ENCODE results near the gene C1orf232. TPM values are rescaled to one million over a fixed set of nuclear protein-coding genes. Genes with fewer than 3 reads are reported as not detected.

C1orf232 gene
- total RNA-seq, 1 experiment from 2014 or later = not detected

DNA sequence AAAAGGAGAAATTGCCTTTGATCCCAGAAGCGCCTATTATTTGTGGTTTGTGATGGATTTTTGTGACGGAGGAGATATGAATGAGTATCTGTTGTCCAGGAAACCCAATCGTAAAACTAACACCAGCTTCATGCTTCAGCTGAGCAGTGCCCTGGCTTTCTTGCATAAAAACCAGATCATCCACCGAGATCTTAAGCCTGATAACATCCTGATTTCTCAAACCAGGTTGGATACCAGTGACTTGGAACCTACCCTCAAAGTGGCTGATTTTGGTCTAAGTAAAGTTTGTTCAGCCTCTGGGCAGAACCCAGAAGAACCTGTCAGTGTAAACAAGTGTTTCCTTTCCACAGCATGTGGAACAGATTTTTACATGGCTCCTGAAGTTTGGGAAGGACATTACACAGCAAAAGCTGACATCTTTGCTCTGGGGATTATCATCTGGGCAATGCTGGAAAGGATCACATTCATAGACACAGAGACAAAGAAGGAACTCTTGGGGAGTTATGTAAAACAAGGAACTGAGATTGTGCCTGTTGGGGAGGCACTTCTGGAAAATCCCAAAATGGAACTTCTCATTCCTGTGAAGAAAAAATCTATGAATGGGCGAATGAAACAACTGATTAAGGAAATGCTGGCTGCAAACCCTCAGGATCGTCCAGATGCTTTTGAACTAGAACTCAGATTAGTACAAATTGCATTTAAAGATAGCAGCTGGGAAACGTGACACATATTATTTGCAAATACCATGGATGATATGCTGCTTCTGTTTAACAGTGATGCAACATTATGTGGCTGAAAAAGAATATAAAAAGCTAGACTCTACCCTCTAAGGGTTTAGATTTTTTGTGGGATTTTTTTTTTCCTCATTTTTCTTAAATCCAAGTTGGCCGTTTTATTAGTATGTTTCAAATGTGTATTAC, 46.6 kb downstream of the C1orf232 start:
- DNase-seq (ENCODE audit: low spot score) = no peak
- intact Hi-C loops (cut with micrococcal nuclease; ENCODE audit: unreplicated experiment) = no loop called here
- ChIA-PET POLR2A (ENCODE audit: low non-redundant PET) (no interaction called here), CTCF (interaction anchor here (0.9 kb wide), 1 partner anchor 23 kb away, joined by 4 read pairs; no protein-coding TSS in a partner anchor)
- TF ChIP-seq EZH2 (IDR thresholded peaks at IDR 0.05; ENCODE audit: borderline replicate concordance, low read depth, low read length, poor library complexity, severe bottlenecking) = no peak
- TF ChIP-seq, protein P1, sequence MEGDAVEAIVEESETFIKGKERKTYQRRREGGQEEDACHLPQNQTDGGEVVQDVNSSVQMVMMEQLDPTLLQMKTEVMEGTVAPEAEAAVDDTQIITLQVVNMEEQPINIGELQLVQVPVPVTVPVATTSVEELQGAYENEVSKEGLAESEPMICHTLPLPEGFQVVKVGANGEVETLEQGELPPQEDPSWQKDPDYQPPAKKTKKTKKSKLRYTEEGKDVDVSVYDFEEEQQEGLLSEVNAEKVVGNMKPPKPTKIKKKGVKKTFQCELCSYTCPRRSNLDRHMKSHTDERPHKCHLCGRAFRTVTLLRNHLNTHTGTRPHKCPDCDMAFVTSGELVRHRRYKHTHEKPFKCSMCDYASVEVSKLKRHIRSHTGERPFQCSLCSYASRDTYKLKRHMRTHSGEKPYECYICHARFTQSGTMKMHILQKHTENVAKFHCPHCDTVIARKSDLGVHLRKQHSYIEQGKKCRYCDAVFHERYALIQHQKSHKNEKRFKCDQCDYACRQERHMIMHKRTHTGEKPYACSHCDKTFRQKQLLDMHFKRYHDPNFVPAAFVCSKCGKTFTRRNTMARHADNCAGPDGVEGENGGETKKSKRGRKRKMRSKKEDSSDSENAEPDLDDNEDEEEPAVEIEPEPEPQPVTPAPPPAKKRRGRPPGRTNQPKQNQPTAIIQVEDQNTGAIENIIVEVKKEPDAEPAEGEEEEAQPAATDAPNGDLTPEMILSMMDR (conservative IDR thresholded peaks at IDR 0.05; ENCODE audit: low read depth, low read length) = no peak
- Histone ChIP-seq H3K4me3 (ENCODE audit: low read depth, low read length, poor library complexity, severe bottlenecking) (no peak overlapping the region), H3K27me3 (replicated peaks; ENCODE audit: insufficient read depth, low read depth, low read length, poor library complexity) (no peaks in the 10 kb centered on the region), H3K27ac (ENCODE audit: low read depth, low read length, poor library complexity, severe bottlenecking) (no peak overlapping the region), H3K9me3 (ENCODE audit: low read depth, low read length, poor library complexity, severe bottlenecking) (no peaks in the 10 kb centered on the region), H3K36me3 (ENCODE audit: insufficient read depth, low read length, poor library complexity, severe bottlenecking) (peaks cover 27% of the 10 kb centered on the region), H3K4me1 (ENCODE audit: insufficient read depth, low read length, poor library complexity, severe bottlenecking) (peaks cover 8% of the 10 kb centered on the region)
- no TSS peak for BruUV-seq (replicated peaks)

DNA sequence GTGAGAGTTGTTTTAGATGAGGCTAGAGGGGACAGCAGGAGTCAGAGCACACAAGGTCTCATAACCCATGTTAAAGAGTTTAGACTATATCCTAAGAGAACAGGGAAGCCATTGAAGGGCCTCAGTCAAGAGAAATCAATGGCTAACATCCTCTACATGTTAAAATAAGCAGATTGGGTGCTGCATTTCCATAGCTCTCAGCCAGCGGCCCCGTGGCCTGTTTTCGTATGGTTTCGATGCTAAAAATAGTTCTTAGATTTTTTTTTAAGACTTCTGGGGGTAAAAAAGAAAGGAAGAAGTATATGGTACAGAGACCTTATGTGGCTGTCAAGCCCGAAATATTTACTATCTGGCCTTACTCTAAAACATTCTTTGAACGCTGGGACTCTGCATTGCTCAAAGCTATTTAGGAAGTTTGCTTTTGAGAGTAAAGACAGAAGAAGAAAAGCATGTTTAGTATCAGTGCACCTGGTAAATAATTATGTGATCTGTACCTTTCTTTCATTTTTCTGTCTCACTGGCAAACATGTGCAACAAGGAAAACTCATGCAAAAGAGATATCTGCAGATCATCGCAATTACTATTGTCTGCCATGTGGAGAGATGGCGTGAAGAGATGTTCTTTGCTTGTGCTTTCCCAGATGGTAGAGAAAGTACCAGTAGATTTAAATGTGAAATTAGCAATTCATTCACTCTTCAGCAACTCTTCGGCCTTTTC, 48.7 kb downstream of the C1orf232 start:
- intact Hi-C loops (cut with micrococcal nuclease; ENCODE audit: unreplicated experiment) = no loop called here
- peaks cover 36% of the 10 kb centered on the region for H3K36me3 ChIP-seq (ENCODE audit: insufficient read depth, low read length, poor library complexity, severe bottlenecking)
- H3K9me3 ChIP-seq (ENCODE audit: low read depth, low read length, poor library complexity, severe bottlenecking) = no peaks in the 10 kb centered on the region
- POLR2A ChIA-PET (ENCODE audit: low non-redundant PET) = no interaction called here
- H3K27ac ChIP-seq (ENCODE audit: low read depth, low read length, poor library complexity, severe bottlenecking) = peak overlapping the region; percentile 5
- CTCF ChIA-PET = no interaction called here
- H3K4me1 ChIP-seq (ENCODE audit: insufficient read depth, low read length, poor library complexity, severe bottlenecking) = no peaks in the 10 kb centered on the region
- no peak for TF ChIP-seq EZH2 (IDR thresholded peaks at IDR 0.05; ENCODE audit: borderline replicate concordance, low read depth, low read length, poor library complexity, severe bottlenecking)
- TF ChIP-seq, protein P1 (conservative IDR thresholded peaks at IDR 0.05; ENCODE audit: low read depth, low read length) = no peak
- no peaks in the 10 kb centered on the region for H3K27me3 ChIP-seq (replicated peaks; ENCODE audit: insufficient read depth, low read depth, low read length, poor library complexity)
- no TSS peak for BruUV-seq (replicated peaks)
- DNase-seq (ENCODE audit: low spot score) = no peak
- no peak overlapping the region for H3K4me3 ChIP-seq (ENCODE audit: low read depth, low read length, poor library complexity, severe bottlenecking)

DNA sequence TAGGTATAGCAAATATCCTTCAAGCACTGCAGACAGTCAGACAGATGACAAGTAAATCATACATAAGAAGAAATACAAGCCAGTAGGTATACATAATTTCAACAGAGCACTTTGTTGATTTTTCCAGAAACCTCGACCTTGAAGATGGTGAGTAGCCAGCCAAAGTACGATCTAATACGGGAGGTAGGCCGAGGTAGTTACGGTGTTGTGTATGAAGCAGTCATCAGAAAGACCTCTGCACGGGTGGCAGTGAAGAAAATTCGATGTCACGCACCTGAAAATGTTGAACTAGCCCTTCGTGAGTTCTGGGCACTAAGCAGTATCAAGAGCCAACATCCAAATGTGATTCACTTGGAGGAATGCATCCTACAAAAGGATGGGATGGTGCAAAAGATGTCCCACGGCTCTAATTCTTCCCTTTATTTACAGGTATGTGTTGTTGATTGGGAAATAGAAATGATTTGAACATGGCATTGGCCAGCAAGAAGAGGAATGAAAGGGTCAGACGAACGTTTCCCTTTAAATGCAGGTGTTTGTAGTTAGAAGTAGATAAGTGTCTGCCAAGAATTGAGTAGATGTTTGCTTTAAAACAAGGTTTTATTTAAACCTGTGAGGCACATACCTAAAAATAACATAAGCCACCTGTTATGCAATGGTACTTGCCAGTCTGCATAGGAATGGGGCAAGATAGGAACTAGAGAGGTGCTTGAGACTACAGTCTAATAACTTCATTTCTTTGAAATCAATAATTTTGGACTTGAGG, 54.4 kb downstream of the C1orf232 start:
- intact Hi-C loops (cut with micrococcal nuclease; ENCODE audit: unreplicated experiment) = no loop called here
- Histone ChIP-seq H3K27me3 (replicated peaks; ENCODE audit: insufficient read depth, low read depth, low read length, poor library complexity) (no peaks in the 10 kb centered on the region), H3K9me3 (ENCODE audit: low read depth, low read length, poor library complexity, severe bottlenecking) (no peaks in the 10 kb centered on the region), H3K27ac (ENCODE audit: low read depth, low read length, poor library complexity, severe bottlenecking) (no peak overlapping the region), H3K4me3 (ENCODE audit: low read depth, low read length, poor library complexity, severe bottlenecking) (no peak overlapping the region), H3K36me3 (ENCODE audit: insufficient read depth, low read length, poor library complexity, severe bottlenecking) (peaks cover 25% of the 10 kb centered on the region), H3K4me1 (ENCODE audit: insufficient read depth, low read length, poor library complexity, severe bottlenecking) (peaks cover 9% of the 10 kb centered on the region)
- POLR2A ChIA-PET (ENCODE audit: low non-redundant PET) = no interaction called here
- no TSS peak for BruUV-seq (replicated peaks)
- CTCF ChIA-PET = no interaction called here
- no peak for DNase-seq (ENCODE audit: low spot score)
- no peak for TF ChIP-seq EZH2 (IDR thresholded peaks at IDR 0.05; ENCODE audit: borderline replicate concordance, low read depth, low read length, poor library complexity, severe bottlenecking)
- TF ChIP-seq, protein P1 (conservative IDR thresholded peaks at IDR 0.05; ENCODE audit: low read depth, low read length) = no peak

All from A673 (cell line).